Measurements from ENCODE around the gene RNF115. TPM values are rescaled to one million over a fixed set of nuclear protein-coding genes. Genes with fewer than 3 reads are reported as not detected.

The RNF115 gene
- total RNA-seq, 1 experiment from 2014 or later = 11.0 TPM

- Histone ChIP-seq H2AFZ (no peak overlapping the region), H3K27me3 (ENCODE audit: insufficient read depth, low read depth) (no peaks in the 10 kb centered on the region), H3K9me3 (ENCODE audit: insufficient read depth, low read depth) (no peaks in the 10 kb centered on the region), H3K27ac (no peak overlapping the region), H3K36me3 (ENCODE audit: low read depth) (no peaks in the 10 kb centered on the region), H3F3A (ENCODE audit: insufficient read depth, low read depth) (peaks cover 23% of the 10 kb centered on the region), H3K4me2 (0 out of 2 replicates have a peak overlapping the region, but pooled peaks have one; percentile 18), H3K79me2 (ENCODE audit: low read depth) (no peaks in the 10 kb centered on the region), H3K4me3 (no peak overlapping the region), H3K4me1 (replicated peaks; ENCODE audit: insufficient read depth) (peaks cover 25% of the 10 kb centered on the region), H4K20me1 (ENCODE audit: insufficient read depth) (no peaks in the 10 kb centered on the region), H3K9me2 (ENCODE audit: insufficient read depth) (no peaks in the 10 kb centered on the region)
- DNase-seq = peak in 1 of 2 experiments; percentile 58
- TF ChIP-seq EZH2 (IDR thresholded peaks at IDR 0.05; ENCODE audit: low read depth) = no peak
- TF ChIP-seq, protein P1, sequence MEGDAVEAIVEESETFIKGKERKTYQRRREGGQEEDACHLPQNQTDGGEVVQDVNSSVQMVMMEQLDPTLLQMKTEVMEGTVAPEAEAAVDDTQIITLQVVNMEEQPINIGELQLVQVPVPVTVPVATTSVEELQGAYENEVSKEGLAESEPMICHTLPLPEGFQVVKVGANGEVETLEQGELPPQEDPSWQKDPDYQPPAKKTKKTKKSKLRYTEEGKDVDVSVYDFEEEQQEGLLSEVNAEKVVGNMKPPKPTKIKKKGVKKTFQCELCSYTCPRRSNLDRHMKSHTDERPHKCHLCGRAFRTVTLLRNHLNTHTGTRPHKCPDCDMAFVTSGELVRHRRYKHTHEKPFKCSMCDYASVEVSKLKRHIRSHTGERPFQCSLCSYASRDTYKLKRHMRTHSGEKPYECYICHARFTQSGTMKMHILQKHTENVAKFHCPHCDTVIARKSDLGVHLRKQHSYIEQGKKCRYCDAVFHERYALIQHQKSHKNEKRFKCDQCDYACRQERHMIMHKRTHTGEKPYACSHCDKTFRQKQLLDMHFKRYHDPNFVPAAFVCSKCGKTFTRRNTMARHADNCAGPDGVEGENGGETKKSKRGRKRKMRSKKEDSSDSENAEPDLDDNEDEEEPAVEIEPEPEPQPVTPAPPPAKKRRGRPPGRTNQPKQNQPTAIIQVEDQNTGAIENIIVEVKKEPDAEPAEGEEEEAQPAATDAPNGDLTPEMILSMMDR (conservative IDR thresholded peaks at IDR 0.05) = no peak
- intact Hi-C loops (cut with micrococcal nuclease; ENCODE audit: unreplicated experiment) = no loop called here
- no TSS peak for BruUV-seq (replicated peaks)
- POLR2A ChIA-PET (ENCODE audit: unreplicated experiment) = interaction anchor here (0.5 kb wide), 1 partner anchor 9 kb away, joined by 6 read pairs; no protein-coding TSS in a partner anchor
- CTCF ChIA-PET = no interaction called here
These were observed 112.7 kb downstream of the RNF115 start for GRCh38 chr1:145711213-145711651.

- no peaks in the 10 kb centered on the region for H3K9me3 ChIP-seq (ENCODE audit: insufficient read depth, low read depth)
- H3K79me2 ChIP-seq (ENCODE audit: low read depth) = no peaks in the 10 kb centered on the region
- H3K4me1 ChIP-seq (replicated peaks; ENCODE audit: insufficient read depth) = peaks cover 32% of the 10 kb centered on the region
- ChIA-PET CTCF (no interaction called here), POLR2A (ENCODE audit: unreplicated experiment) (interaction anchor here (0.5 to 0.6 kb wide), 2 partner anchors 10 to 62 kb away, joined by 4 to 6 read pairs; no protein-coding TSS in a partner anchor)
- intact Hi-C loops (cut with micrococcal nuclease; ENCODE audit: unreplicated experiment) = no loop called here
- no peaks in the 10 kb centered on the region for H4K20me1 ChIP-seq (ENCODE audit: insufficient read depth)
- peaks cover 30% of the 10 kb centered on the region for H3F3A ChIP-seq (ENCODE audit: insufficient read depth, low read depth)
- no peak overlapping the region for H3K27ac ChIP-seq
- no peaks in the 10 kb centered on the region for H3K9me2 ChIP-seq (ENCODE audit: insufficient read depth)
- no peak overlapping the region for H3K4me2 ChIP-seq
- TF ChIP-seq, protein P1 (conservative IDR thresholded peaks at IDR 0.05) = no peak
- TF ChIP-seq EZH2 (IDR thresholded peaks at IDR 0.05; ENCODE audit: low read depth) = no peak
- H3K27me3 ChIP-seq (ENCODE audit: insufficient read depth, low read depth) = no peaks in the 10 kb centered on the region
- no peaks in the 10 kb centered on the region for H3K36me3 ChIP-seq (ENCODE audit: low read depth)
- H2AFZ ChIP-seq = no peak overlapping the region
- no peak for DNase-seq
- BruUV-seq (replicated peaks) = no TSS peak
- H3K4me3 ChIP-seq = no peak overlapping the region
These were observed 113.4 kb downstream of the RNF115 start for GRCh38 chr1:145710291-145711027.

DNA sequence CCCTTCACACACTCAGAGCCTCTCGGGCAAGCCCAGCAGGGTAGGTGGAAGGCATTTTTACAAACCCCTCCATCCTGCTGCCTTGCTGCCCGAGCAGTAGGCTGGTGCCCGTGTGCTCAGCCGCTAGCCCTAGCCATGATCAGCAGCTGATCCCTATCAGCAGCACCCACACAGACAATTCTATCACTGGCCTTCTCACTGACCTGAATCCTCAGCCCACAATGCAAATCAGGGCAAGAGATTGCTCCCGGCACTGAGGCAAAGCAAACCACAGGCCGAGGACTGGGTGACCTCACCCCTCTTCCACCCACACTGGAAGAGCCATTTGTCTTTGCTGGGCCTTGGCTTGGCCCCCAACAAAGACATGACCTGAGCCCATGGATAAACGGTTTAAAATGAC lies 115.8 kb downstream of the RNF115 start:
- no peaks in the 10 kb centered on the region for H3K79me2 ChIP-seq (ENCODE audit: low read depth)
- H3K27ac ChIP-seq = peak overlapping the region; percentile 68; the same call in 1 of the 2 replicates
- peak overlapping the region; percentile 42 for H3K4me2 ChIP-seq
- TF ChIP-seq, protein P1 (conservative IDR thresholded peaks at IDR 0.05) = no peak
- no peak for TF ChIP-seq EZH2 (IDR thresholded peaks at IDR 0.05; ENCODE audit: low read depth)
- H3K27me3 ChIP-seq (ENCODE audit: insufficient read depth, low read depth) = no peaks in the 10 kb centered on the region
- no peaks in the 10 kb centered on the region for H3K9me2 ChIP-seq (ENCODE audit: insufficient read depth)
- ChIA-PET POLR2A (ENCODE audit: unreplicated experiment) (no interaction called here), CTCF (interaction anchor here (0.6 kb wide), 1 partner anchor 189 kb away, joined by 3 read pairs; no protein-coding TSS in a partner anchor)
- H2AFZ ChIP-seq = no peak overlapping the region
- no peaks in the 10 kb centered on the region for H3K9me3 ChIP-seq (ENCODE audit: insufficient read depth, low read depth)
- peak in 1 of 2 experiments; percentile 36 for DNase-seq
- H3K4me1 ChIP-seq (replicated peaks; ENCODE audit: insufficient read depth) = peaks cover 39% of the 10 kb centered on the region
- no peaks in the 10 kb centered on the region for H3K36me3 ChIP-seq (ENCODE audit: low read depth)
- H4K20me1 ChIP-seq (ENCODE audit: insufficient read depth) = no peaks in the 10 kb centered on the region
- H3K4me3 ChIP-seq = no peak overlapping the region
- intact Hi-C loops (cut with micrococcal nuclease; ENCODE audit: unreplicated experiment) = no loop called here
- peaks cover 33% of the 10 kb centered on the region for H3F3A ChIP-seq (ENCODE audit: insufficient read depth, low read depth)
- BruUV-seq (replicated peaks) = no TSS peak
